Mesothelial cell of epicardium (in vitro differentiated cells): Measurements from ENCODE around the gene B4GALNT2. TPM values are rescaled to one million over a fixed set of nuclear protein-coding genes. Genes with fewer than 3 reads are reported as not detected.

Experiments
- DNase-seq, 2 experiments: peaks; one replicate each; pipeline ENCODE4 v3.0.0; 2021; ENCODE audit warnings: low spot score in 2 of 2; ENCODE audit not compliant: unreplicated experiment in 2 of 2
- H3K27ac Mint-ChIP-seq: 2 replicates; pipeline ENCODE4 v1.8.0; 2021; ENCODE audit warnings: mixed read lengths
- H3K27me3 Mint-ChIP-seq: 2 replicates; pipeline ENCODE4 v1.8.0; 2021; ENCODE audit warnings: low read depth, mixed read lengths
- H3K36me3 Mint-ChIP-seq: 2 replicates; pipeline ENCODE4 v1.8.0; 2021; ENCODE audit warnings: mixed read lengths
- H3K4me1 Mint-ChIP-seq: 2 replicates; pipeline ENCODE4 v1.8.0; 2021; ENCODE audit warnings: mixed read lengths
- H3K4me3 Mint-ChIP-seq: 2 replicates; pipeline ENCODE4 v1.8.0; 2021; ENCODE audit warnings: mild to moderate bottlenecking, moderate library complexity, mixed read lengths
- H3K9me3 Mint-ChIP-seq: 2 replicates; pipeline ENCODE4 v1.8.0; 2021; ENCODE audit warnings: mixed read lengths
- CTCF ChIP-seq: fragments of 200-600 bp; sonication (generic); IDR thresholded peaks from one replicate; pipeline ENCODE4 v1.5.0; 2021; ENCODE audit warnings: antibody characterized with exemption; ENCODE audit not compliant: unreplicated experiment
- total RNA-seq: library from RNA; stranded (reverse); gene quantifications from 3 replicates; pipeline ENCODE4 v1.2.1, GENCODE V29; 2021

B4GALNT2 gene
- total RNA-seq, 1 donor from 2014 or later, result 0.07 TPM

- Mint-ChIP-seq H3K36me3 (no peaks in the 10 kb centered on the region), H3K27me3 (peaks cover 24% of the 10 kb centered on the region), H3K9me3 (no peaks in the 10 kb centered on the region), H3K27ac (no peak overlapping the region), H3K4me3 (no peak overlapping the region), H3K4me1 (peaks cover 5% of the 10 kb centered on the region)
- no peak for TF ChIP-seq CTCF
- DNase-seq, result no peak
These were observed 80.8 kb downstream of the B4GALNT2 start for GRCh38 chr17:49213399-49213798.

DNA sequence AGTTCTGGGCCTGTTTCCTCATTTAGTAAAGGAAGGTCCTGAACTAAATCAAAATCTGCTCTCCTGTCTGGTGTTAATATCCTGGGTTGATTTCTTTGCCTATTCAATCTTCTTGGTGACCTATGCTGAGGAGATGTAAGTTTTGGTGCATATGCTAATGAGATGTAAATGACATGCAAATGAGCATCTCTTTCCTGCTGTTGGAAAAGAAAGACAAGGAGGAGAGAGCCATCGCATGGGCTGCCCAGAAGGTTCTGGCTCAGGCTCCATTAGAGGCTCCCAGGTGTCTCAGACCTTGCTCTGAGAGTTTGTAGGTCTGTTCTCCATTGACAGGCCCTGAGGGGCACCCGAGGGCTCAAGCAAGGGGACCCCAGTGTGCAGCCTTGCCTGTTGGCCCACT is 81.3 kb downstream of the B4GALNT2 start:
- Mint-ChIP-seq H3K27ac (no peak overlapping the region), H3K9me3 (no peaks in the 10 kb centered on the region), H3K36me3 (no peaks in the 10 kb centered on the region), H3K27me3 (peaks cover 23% of the 10 kb centered on the region), H3K4me3 (no peak overlapping the region), H3K4me1 (peaks cover 5% of the 10 kb centered on the region)
- DNase-seq, result no peak
- TF ChIP-seq CTCF, result no peak

DNA sequence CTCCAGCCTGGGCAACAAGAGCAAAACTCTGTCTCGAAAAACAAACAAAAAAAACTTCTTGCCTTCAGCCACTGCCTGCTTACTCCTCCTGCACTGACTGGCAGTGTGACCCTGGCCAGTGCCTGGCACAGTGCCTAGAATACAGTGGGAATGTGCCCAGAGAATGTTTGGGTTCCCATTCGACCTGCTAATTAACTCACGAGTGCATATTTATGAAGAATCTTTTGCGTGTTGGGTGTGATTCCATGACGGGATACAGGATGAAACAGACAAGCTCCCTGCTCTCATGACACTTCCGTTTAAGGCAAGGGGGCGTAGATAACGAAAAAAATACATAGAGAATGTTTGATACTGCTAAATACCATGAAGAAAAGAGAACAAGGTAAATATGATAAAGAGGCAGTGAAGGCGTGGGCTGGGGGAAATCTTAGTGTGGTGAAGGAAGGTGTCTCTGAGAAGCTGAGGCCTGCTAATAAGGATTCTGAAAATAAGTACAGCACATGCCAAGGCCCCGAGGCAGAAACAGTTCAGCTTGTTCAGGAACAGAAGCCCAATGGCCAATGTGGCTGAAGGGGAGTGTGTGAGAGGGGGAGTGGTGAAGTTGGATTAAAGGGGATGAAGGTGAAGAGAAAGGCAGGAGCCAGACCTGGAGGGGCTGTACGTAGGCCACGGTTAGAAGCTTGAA is 82.2 kb downstream of the B4GALNT2 start:
- Mint-ChIP-seq H3K27ac (no peak overlapping the region), H3K4me3 (no peak overlapping the region)

DNA sequence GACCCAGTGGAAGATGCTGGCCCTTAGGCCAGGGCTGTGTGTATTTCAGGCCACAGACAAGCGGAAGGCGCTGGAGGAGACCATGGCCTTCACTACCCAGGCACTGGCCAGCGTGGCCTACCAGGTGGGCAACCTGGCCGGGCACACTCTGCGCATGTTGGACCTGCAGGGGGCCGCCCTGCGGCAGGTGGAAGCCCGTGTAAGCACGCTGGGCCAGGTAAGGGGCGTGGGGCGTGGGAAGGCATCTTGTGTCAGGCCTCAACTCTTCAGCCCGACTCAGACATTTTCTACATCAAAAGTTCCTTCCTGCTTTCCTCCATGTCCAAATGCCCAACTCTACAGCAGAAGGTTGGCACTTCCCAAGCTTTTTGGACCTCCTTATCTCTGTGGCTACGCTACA is 83.9 kb downstream of the B4GALNT2 start:
- H3K36me3 Mint-ChIP-seq, result no peaks in the 10 kb centered on the region
- H3K4me3 Mint-ChIP-seq, result no peak overlapping the region
- H3K9me3 Mint-ChIP-seq, result no peaks in the 10 kb centered on the region
- no peaks in the 10 kb centered on the region for H3K4me1 Mint-ChIP-seq
- DNase-seq, result no peak
- H3K27me3 Mint-ChIP-seq, result peaks cover 19% of the 10 kb centered on the region
- H3K27ac Mint-ChIP-seq, result no peak overlapping the region
- TF ChIP-seq CTCF, result no peak

More for the DNA sequence above, 82.2 kb downstream of the B4GALNT2 start:
- Mint-ChIP-seq H3K36me3 (no peaks in the 10 kb centered on the region), H3K4me1 (peaks cover 3% of the 10 kb centered on the region), H3K27me3 (peaks cover 18% of the 10 kb centered on the region), H3K9me3 (no peaks in the 10 kb centered on the region)
- DNase-seq, result no peak
- TF ChIP-seq CTCF, result no peak

DNA sequence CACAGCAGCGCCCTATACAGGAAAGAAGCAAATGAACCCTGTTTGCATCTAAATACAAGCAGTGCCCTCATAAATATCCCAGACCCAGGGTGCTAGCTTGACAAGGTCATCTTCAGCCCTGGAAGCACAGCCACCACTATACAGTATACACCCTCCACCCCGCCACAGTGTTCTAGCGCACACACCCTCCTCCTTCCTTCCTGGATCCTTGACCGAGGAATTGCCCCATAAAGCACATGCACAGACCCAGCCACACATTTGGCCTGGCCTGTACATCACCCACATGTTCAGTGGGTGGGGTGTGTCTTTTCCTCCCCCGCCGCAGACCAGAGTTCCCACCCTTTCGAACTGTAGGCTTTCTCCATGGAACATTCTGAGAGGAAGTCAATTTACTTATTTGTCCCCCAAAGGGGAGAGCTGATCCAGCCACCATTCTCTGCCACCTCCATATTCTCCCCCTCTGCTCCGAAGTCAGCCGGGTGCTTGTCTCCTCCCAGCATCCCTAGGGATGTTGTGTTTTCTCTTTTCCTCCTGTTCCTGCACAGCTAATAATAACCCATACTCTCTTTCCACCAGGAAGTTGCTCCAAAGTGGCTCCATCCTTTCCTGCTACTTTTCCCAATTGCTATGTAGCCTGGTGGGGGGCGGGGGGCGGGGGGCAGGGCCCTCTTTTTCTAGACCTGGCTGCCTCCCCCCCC is 84.5 kb downstream of the B4GALNT2 start:
- H3K9me3 Mint-ChIP-seq, result no peaks in the 10 kb centered on the region
- peaks cover 26% of the 10 kb centered on the region for H3K27me3 Mint-ChIP-seq
- no peaks in the 10 kb centered on the region for H3K36me3 Mint-ChIP-seq
- no peak overlapping the region for H3K27ac Mint-ChIP-seq
- no peak overlapping the region for H3K4me3 Mint-ChIP-seq
- no peak for TF ChIP-seq CTCF
- no peak for DNase-seq
- no peaks in the 10 kb centered on the region for H3K4me1 Mint-ChIP-seq
